ENCODE data around the gene EGFL7. TPM values are rescaled to one million over a fixed set of nuclear protein-coding genes. Genes with fewer than 3 reads are reported as not detected.

Gene EGFL7
- total and polyA plus RNA-seq, 7 donors: 34.7 to 73.4 (median 48.6) TPM

DNA sequence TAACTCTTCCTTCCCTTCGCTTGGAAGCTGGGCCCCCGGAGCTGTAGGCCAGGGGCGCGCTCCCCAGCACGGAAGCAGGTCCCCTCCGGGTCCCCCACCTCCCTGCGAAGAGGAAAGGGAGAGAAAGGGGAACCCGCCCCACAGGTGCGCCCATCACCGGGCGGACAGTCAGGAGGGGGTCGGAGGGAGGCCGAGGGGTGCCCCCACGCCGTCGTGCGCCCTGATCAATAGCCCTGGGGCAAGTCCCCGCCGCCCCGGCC lies 23.7 kb downstream of the EGFL7 start:
- TF ChIP-seq, protein P1, sequence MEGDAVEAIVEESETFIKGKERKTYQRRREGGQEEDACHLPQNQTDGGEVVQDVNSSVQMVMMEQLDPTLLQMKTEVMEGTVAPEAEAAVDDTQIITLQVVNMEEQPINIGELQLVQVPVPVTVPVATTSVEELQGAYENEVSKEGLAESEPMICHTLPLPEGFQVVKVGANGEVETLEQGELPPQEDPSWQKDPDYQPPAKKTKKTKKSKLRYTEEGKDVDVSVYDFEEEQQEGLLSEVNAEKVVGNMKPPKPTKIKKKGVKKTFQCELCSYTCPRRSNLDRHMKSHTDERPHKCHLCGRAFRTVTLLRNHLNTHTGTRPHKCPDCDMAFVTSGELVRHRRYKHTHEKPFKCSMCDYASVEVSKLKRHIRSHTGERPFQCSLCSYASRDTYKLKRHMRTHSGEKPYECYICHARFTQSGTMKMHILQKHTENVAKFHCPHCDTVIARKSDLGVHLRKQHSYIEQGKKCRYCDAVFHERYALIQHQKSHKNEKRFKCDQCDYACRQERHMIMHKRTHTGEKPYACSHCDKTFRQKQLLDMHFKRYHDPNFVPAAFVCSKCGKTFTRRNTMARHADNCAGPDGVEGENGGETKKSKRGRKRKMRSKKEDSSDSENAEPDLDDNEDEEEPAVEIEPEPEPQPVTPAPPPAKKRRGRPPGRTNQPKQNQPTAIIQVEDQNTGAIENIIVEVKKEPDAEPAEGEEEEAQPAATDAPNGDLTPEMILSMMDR (IDR thresholded peaks at IDR 0.05): no peak
- intact Hi-C loops (cut with DNase I): no loop called here
- peak overlapping the region; percentile 92 for H3K4me3 ChIP-seq
- H3K27ac ChIP-seq: peak overlapping the region; percentile 93
- 4 to 14% (median 10%) methylated on average over 4 to 20 of the region's 20 CpGs for WGBS, 3 donors
- no peak for DNase-seq
- no peaks in the 10 kb centered on the region for H3K27me3 ChIP-seq (ENCODE audit: insufficient read depth in 3 of 3, low read length in 2 of 3)
- peaks cover 37% of the 10 kb centered on the region for H3K4me1 ChIP-seq
- H3K36me3 ChIP-seq (ENCODE audit: insufficient read depth in 1 of 2, low read depth in 1 of 2): no peaks in the 10 kb centered on the region
- ATAC-seq: no peak
- H3K9me3 ChIP-seq: no peaks in the 10 kb centered on the region

DNA sequence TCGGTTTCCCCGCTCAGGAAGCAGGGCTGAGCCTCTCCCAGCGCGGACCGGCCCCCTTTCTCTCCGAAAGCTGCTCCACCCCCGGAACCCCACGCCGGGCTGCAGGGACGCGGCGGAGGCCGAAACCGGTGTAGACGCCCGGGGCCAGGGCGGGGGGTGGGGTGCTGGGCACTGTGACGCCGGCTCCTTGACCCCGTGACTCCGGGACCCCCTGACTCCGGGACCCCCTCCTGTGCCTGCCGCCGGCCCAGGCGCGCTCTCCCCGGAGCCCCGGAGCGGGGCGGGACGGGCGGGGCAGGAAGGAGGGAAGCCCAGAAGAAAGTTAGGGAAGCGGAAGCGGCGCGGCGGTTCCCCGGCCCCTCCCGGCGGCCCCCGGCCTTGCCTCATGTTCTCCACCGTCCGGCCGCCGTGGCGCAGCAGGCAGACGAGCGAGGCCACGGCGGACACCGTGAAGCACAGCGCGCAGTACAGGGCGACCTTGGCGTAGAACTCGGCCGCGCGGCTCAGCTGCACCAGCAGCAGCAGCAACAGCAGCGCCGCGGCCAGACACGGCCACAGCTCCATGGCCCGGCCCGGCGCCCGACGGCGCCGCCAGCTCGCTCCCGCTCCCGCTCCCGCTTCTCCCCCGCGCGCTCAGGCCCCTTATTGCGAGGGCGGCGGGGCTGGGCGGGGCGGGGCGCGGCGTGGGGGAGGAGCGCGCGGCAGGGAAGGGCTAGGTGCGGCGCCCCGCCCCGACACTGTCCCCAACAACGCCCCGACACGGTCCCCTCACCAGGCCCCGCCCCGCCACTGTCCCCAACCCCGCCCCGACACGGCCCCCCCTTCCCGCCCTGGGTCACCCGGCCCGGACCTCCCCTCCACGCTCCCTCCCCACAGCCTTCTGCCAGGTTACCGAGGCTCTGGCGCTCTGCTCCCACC lies 24.3 kb downstream of the EGFL7 start, which contains the start of gene AGPAT2:
AGPAT2 (minus strand) TSS at position 664 of the 918 bp plus-strand sequence; CDS start at position 564, 100 bp downstream.
- DNase-seq: peak; percentile 86 to 91
- Histone ChIP-seq H3K4me3 (peak within 1 kb of the TSS; percentile 92), H3K36me3 (ENCODE audit: insufficient read depth in 1 of 2, low read depth in 1 of 2) (no peaks in the 10 kb centered on the region), H3K4me1 (peaks cover 38% of the 10 kb centered on the region), H3K27ac (peak within 1 kb of the TSS; percentile 93), H3K9me3 (no peaks in the 10 kb centered on the region), H3K27me3 (ENCODE audit: insufficient read depth in 3 of 3, low read length in 2 of 3) (no peaks in the 10 kb centered on the region)
- intact Hi-C loops (cut with DNase I): no loop called here
- peak; percentile 71 to 76 (median 74) for ATAC-seq
- 0% methylated on average over 37 to 105 of the region's 106 CpGs for WGBS, 3 donors
- TF ChIP-seq, protein P1 (IDR thresholded peaks at IDR 0.05): no peak

DNA sequence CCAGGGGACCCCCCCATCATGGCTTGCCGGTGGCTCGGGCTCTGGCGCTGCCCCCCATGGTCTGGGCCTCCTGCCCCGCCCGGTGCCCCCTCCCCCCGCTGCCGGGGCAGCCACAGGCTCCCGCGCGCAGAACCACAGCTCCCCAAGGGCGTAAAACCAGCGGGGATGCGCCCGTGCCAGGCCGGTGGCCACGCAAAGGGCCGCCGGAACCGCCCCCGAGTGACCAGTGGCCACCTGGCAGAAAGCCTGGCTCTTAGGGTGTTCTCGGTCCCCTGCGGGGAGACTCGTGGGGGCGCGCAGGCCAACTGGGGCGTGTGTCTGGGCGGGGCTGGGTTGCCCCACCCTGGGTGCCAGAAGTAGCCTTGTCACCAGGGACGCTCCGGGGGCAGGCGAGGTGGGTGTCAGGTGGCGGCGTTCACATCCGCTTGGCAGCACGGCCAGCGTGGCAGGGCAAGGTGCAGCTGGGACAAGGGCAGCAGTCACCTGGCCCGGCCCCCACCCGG lies 25.1 kb downstream of the EGFL7 start:
- H3K4me3 ChIP-seq: peak overlapping the region; percentile 92
- H3K9me3 ChIP-seq: no peaks in the 10 kb centered on the region
- H3K36me3 ChIP-seq (ENCODE audit: insufficient read depth in 1 of 2, low read depth in 1 of 2): no peaks in the 10 kb centered on the region
- DNase-seq (peak; percentile 68 to 88), ATAC-seq (peak; percentile 53 to 69 (median 60))
- intact Hi-C loops (cut with DNase I): no loop called here
- H3K27ac ChIP-seq: peak overlapping the region; percentile 93
- no peaks in the 10 kb centered on the region for H3K27me3 ChIP-seq (ENCODE audit: insufficient read depth in 3 of 3, low read length in 2 of 3)
- H3K4me1 ChIP-seq: peaks cover 38% of the 10 kb centered on the region
- TF ChIP-seq, protein P1 (IDR thresholded peaks at IDR 0.05): no peak
- WGBS, 3 donors: 13 to 35% (median 14%) methylated on average over 23 to 37 of the region's 37 CpGs

GRCh38 chr9:136688274-136689107 lies 25.8 kb downstream of the EGFL7 start:
- Histone ChIP-seq H3K36me3 (ENCODE audit: insufficient read depth in 1 of 2, low read depth in 1 of 2) (no peaks in the 10 kb centered on the region), H3K27me3 (ENCODE audit: insufficient read depth in 3 of 3, low read length in 2 of 3) (no peaks in the 10 kb centered on the region), H3K4me1 (peaks cover 39% of the 10 kb centered on the region), H3K4me3 (no peak overlapping the region), H3K9me3 (no peaks in the 10 kb centered on the region), H3K27ac (peak overlapping the region; percentile 93)
- intact Hi-C loops (cut with DNase I): no loop called here
- TF ChIP-seq, protein P1 (IDR thresholded peaks at IDR 0.05): no peak
- ATAC-seq: no peak
- peak in 1 of 2 donors; percentile 52 for DNase-seq
- 64 to 70% (median 69%) methylated on average over 21 of the region's 21 CpGs for WGBS, 3 donors
